Ovary (tissue), 9 donors: ENCODE results near the gene ASPHD2. TPM values are rescaled to one million over a fixed set of nuclear protein-coding genes. Genes with fewer than 3 reads are reported as not detected.

ENCODE experiments used
- DNase-seq, 5 donors: peaks; one replicate each; pipeline ENCODE4 v3.0.0-alpha.2; 2019 to 2020
- H3K27ac ChIP-seq, 2 donors: fragments of 200-600 bp; one replicate each; pipeline versions ENCODE4 v1.5.1 to v1.8.0; 2019 to 2022
- H3K27me3 ChIP-seq: fragments of 200-600 bp; one replicate; pipeline ENCODE4 v1.8.0; 2022
- H3K36me3 ChIP-seq: fragments of 200-600 bp; sonication (generic); one replicate; pipeline ENCODE4 v1.5.1; 2019
- H3K4me1 ChIP-seq: one replicate; pipeline ENCODE4 v1.8.1; 2013; ENCODE audit warnings: mild to moderate bottlenecking, moderate library complexity; ENCODE audit not compliant: insufficient read depth
- H3K4me3 ChIP-seq: fragments of 200-600 bp; sonication (generic); one replicate; pipeline ENCODE4 v1.5.1; 2017
- H3K9me3 ChIP-seq, 2 donors: fragments of 200-600 bp in 1 of 2; sonication (generic) in 1 of 2; one replicate each; pipeline versions ENCODE4 v1.5.1 to v1.8.1; 2013 to 2019; ENCODE audit warnings: mild to moderate bottlenecking in 1 of 2, moderate library complexity in 1 of 2
- EP300 ChIP-seq: sonication (generic); formaldehyde crosslinking; IDR thresholded peaks from one replicate; pipeline ENCODE4 v1.6.1; 2017; ENCODE audit warnings: antibody characterized with exemption
- POLR2A ChIP-seq: fragments of 450-650 bp; IDR thresholded peaks from one replicate; pipeline ENCODE4 v1.6.1; 2017; ENCODE audit warnings: antibody characterized with exemption, mild to moderate bottlenecking, moderate library complexity
- WGBS, 3 donors: extraction: QIAGEN DNeasy Blood & Tissue Kit in 1 of 3; methylation state at CpG; one replicate each; pipeline versions ENCODE4 v1.1.5 to v1.1.7; 2013 to 2017; 5-methylcytosine and 5-hydroxymethylcytosine counted together
- intact Hi-C, 4 donors: fragments of 100-400 bp; cut with DNase I; formaldehyde crosslinking; loops; one replicate each; pipeline versions ENCODE4 v1.11.0 to v1.15.1; 2022 to 2023
- polyA plus RNA-seq, 2 donors: library from polyadenylated mRNA; stranded (reverse); fragments of 200-250 nt in 1 of 2; fragments of 350-450 nt in 1 of 2; fragmentation: Illumina TruSeq in 1 of 2; extraction: RNeasy Lipid Tissue Mini Kit (QIAGEN cat#74804) in 1 of 2; gene quantifications; one replicate each; pipeline ENCODE4 v1.2.3, GENCODE V29; 2013 to 2014
- total RNA-seq, 7 donors: library from RNA; depleted of rRNA in 2 of 7; stranded (reverse); fragments of >200 nt in 2 of 7; fragmentation: NEBNext Ultra II Directional in 3 of 7; extraction: Animal tissue kit (Norgen Biotek cat#: 25700) in 3 of 7; gene quantifications; one replicate each; pipeline versions ENCODE4 v1.1.0 to v1.2.4, GENCODE V29; 2016 to 2023
- TF ChIP-seq, protein P1 (sequence below), 3 donors: fragments of 450-650 bp in 2 of 3; fragments of 200-600 bp in 1 of 3; IDR thresholded peaks; one replicate each; pipeline versions ENCODE4 v1.5.1 to v1.8.0; 2016 to 2022; ENCODE audit warnings: antibody characterized with exemption in 3 of 3, mild to moderate bottlenecking in 1 of 3
- donor health status: DM: no; HTN: no; CAD: no; lungs with moderate emphysema.
- donor health status: DM: no; HTN: no; CAD: no.
- donor health status: Bipolar disorder and iron deficiency.
- donor health status: DM: yes; HTN: yes; CAD: no.
- donor health status: DM: no; HTN: no; CAD: no.
- donor health status: DM: yes; HTN: yes; CAD: no.

ASPHD2 gene
- total and polyA plus RNA-seq, 9 donors = 0.28 to 1.4 (median 0.52) TPM

DNA sequence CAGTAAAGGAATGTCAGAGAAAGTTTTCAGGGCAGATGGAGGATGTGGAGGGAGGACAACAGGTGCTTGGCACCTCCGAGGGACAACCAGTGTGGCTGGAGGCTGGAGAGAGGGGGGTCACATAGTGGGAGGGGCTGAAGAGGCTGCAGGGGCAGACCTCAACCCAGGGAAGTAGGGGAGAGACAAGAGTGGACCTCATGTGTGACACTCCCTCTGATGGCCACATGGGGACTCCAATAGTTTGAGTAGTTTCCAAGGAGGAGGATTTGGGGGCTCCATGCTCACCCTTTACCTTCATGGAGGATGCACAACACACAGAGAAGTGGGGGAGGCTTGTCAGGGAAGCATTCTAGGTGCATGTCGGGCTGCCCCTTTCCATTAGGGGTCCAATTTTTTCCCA lies 35.1 kb upstream of the ASPHD2 start:
- 50 to 66% (median 56%) methylated on average over 2 of the region's 2 CpGs for WGBS, 3 donors
- Histone ChIP-seq H3K27me3 (no peaks in the 10 kb centered on the region), H3K36me3 (no peaks in the 10 kb centered on the region), H3K9me3 (no peaks in the 10 kb centered on the region), H3K4me3 (no peak overlapping the region), H3K27ac (no peak overlapping the region), H3K4me1 (no peaks in the 10 kb centered on the region)
- intact Hi-C loops = no loop called here
- TF ChIP-seq POLR2A = no peak
- TF ChIP-seq EP300 = no peak
- TF ChIP-seq, protein P1, sequence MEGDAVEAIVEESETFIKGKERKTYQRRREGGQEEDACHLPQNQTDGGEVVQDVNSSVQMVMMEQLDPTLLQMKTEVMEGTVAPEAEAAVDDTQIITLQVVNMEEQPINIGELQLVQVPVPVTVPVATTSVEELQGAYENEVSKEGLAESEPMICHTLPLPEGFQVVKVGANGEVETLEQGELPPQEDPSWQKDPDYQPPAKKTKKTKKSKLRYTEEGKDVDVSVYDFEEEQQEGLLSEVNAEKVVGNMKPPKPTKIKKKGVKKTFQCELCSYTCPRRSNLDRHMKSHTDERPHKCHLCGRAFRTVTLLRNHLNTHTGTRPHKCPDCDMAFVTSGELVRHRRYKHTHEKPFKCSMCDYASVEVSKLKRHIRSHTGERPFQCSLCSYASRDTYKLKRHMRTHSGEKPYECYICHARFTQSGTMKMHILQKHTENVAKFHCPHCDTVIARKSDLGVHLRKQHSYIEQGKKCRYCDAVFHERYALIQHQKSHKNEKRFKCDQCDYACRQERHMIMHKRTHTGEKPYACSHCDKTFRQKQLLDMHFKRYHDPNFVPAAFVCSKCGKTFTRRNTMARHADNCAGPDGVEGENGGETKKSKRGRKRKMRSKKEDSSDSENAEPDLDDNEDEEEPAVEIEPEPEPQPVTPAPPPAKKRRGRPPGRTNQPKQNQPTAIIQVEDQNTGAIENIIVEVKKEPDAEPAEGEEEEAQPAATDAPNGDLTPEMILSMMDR (IDR thresholded peaks at IDR 0.05) = no peak
- DNase-seq = no peak

DNA sequence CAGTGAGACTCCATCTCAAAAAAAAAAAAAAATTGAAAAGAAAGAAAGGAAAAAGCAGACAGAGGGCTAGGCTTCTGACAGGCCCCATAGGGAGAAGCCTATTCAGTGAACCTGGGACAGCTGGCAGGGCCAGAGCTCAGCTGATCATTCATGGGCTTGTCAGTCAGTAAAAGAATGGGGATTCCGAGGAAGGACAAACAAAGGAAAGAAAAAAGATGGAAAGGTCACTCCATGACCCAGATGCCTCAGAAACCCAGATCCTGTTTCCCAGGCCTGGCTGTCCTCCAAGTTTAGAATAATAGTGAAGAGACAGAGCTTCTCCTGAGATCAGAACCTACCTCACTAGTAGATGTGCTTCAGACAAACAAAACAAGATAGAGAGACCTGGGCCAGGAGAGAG lies 34.3 kb upstream of the ASPHD2 start:
- no peaks in the 10 kb centered on the region for H3K4me1 ChIP-seq
- intact Hi-C loops = no loop called here
- no peak overlapping the region for H3K4me3 ChIP-seq
- no peak for DNase-seq
- no peaks in the 10 kb centered on the region for H3K36me3 ChIP-seq
- H3K27me3 ChIP-seq = no peaks in the 10 kb centered on the region
- TF ChIP-seq EP300 = no peak
- TF ChIP-seq, protein P1 (IDR thresholded peaks at IDR 0.05) = no peak
- no peak for TF ChIP-seq POLR2A
- 9 to 14% (median 10%) methylated on average over 1 of the region's 1 CpG for WGBS, 3 donors
- no peaks in the 10 kb centered on the region for H3K9me3 ChIP-seq
- H3K27ac ChIP-seq = no peak overlapping the region

DNA sequence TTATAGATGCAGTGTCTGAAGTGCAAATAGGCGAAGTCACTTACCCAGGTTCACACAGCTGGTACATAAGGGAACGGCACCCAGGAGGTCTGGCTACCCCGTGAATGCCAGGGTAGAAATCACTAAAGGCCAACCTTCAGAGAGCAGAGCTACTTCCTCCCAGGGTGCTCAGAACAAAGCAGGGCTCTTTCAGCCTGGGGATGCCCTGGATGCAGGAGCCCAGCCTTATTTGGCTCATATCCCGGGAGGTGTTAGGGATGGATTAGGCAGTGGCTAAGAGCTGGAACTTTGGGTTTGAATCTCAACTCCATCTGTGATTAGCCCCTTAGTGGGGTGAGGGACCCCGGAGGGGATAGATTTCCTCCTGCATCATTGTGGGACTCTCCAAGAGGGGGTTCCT lies 33.1 kb upstream of the ASPHD2 start:
- Histone ChIP-seq H3K27ac (no peak overlapping the region), H3K27me3 (no peaks in the 10 kb centered on the region), H3K4me3 (no peak overlapping the region), H3K36me3 (no peaks in the 10 kb centered on the region), H3K4me1 (no peaks in the 10 kb centered on the region), H3K9me3 (no peaks in the 10 kb centered on the region)
- WGBS, 3 donors = 41 to 62% (median 47%) methylated on average over 5 of the region's 5 CpGs
- TF ChIP-seq, protein P1 (IDR thresholded peaks at IDR 0.05) = no peak
- TF ChIP-seq POLR2A = no peak
- TF ChIP-seq EP300 = no peak
- DNase-seq = no peak
- intact Hi-C loops = no loop called here

DNA sequence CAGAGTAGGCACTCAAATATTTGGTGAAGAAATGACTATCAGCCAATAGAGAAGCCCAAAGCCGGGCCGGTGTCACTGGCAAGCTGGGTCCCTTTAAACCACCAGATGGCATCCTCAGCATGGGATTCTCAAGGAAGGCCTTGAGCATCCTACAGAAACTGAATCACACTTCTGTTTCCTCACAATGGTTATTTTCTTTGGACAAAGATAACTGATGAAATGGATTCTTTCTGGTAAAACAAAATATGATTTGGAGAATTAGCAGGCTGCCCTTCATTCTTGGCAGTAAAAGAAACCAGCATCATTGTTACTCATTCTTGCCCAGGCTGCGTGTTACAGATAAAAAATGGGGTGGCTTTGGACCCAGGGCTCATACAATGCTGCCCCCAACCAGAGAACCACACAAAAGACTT lies 30.3 kb upstream of the ASPHD2 start:
- TF ChIP-seq, protein P1 (IDR thresholded peaks at IDR 0.05) = peak in 1 of 3 donors; percentile 26
- TF ChIP-seq EP300 = no peak
- Histone ChIP-seq H3K36me3 (no peaks in the 10 kb centered on the region), H3K9me3 (no peaks in the 10 kb centered on the region), H3K27me3 (no peaks in the 10 kb centered on the region), H3K4me1 (no peaks in the 10 kb centered on the region), H3K4me3 (no peak overlapping the region), H3K27ac (no peak overlapping the region)
- WGBS, 3 donors = 10 to 20% (median 10%) methylated on average over 3 of the region's 3 CpGs
- DNase-seq = peak in 4 of 5 donors; percentile 9 to 37 (median 22)
- intact Hi-C loops = no loop called here

DNA sequence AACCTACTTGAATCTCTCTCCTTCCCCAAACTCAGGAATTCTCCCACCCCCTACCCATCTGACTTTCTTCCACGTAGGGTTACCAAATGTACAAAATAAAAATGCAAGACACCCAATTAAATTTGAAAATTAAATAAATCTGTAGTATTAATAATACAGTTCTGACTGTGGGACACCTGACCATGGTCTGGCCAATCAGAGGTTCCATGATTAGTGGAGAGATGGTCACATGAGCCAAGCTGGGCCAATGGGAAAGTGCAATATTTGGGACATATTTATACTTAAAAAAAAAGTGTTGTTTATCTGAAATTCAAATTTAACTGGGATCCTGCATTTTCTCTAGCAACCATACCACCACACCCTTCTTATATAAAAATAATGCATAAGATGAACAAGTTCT lies 29.8 kb upstream of the ASPHD2 start:
- no peaks in the 10 kb centered on the region for H3K27me3 ChIP-seq
- 39 to 69% (median 51%) methylated on average over 1 of the region's 1 CpG for WGBS, 3 donors
- intact Hi-C loops = no loop called here
- DNase-seq = no peak
- no peaks in the 10 kb centered on the region for H3K9me3 ChIP-seq
- no peaks in the 10 kb centered on the region for H3K4me1 ChIP-seq
- H3K4me3 ChIP-seq = no peak overlapping the region
- no peak for TF ChIP-seq EP300
- no peak for TF ChIP-seq POLR2A
- TF ChIP-seq, protein P1 (IDR thresholded peaks at IDR 0.05) = no peak
- H3K36me3 ChIP-seq = no peaks in the 10 kb centered on the region
- no peak overlapping the region for H3K27ac ChIP-seq
